IPS-18a (cell line): ENCODE results near the gene ZRANB3.

Experiments
- H3K27ac ChIP-seq: one replicate; pipeline ENCODE4 v1.5.1; 2013; ENCODE audit warnings: low read length
- H3K27me3 ChIP-seq: one replicate; pipeline ENCODE4 v1.6.1; 2013; ENCODE audit warnings: mild to moderate bottlenecking, low read length; ENCODE audit not compliant: control insufficient read depth, insufficient read depth
- H3K36me3 ChIP-seq: one replicate; pipeline ENCODE4 v1.6.1; 2013; ENCODE audit warnings: low read depth, low read length; ENCODE audit not compliant: control insufficient read depth
- H3K4me1 ChIP-seq: one replicate; pipeline ENCODE4 v1.6.1; 2013; ENCODE audit warnings: low read depth, low read length; ENCODE audit not compliant: control insufficient read depth
- H3K4me3 ChIP-seq: one replicate; pipeline ENCODE4 v1.5.1; 2013; ENCODE audit warnings: low read length
- H3K9ac ChIP-seq: one replicate; pipeline ENCODE4 v1.6.1; 2013; ENCODE audit warnings: mild to moderate bottlenecking, low read length, moderate library complexity
- H3K9me3 ChIP-seq: one replicate; pipeline ENCODE4 v1.6.1; 2013; ENCODE audit warnings: low read depth, low read length; ENCODE audit not compliant: control insufficient read depth

The ZRANB3 gene

GRCh38 chr2:135198481-135198880, 332.5 kb downstream of the ZRANB3 start:
- Histone ChIP-seq H3K27ac (no peak overlapping the region), H3K36me3 (no peaks in the 10 kb centered on the region), H3K9ac (no peak overlapping the region), H3K27me3 (no peaks in the 10 kb centered on the region), H3K4me3 (no peak overlapping the region), H3K4me1 (no peaks in the 10 kb centered on the region), H3K9me3 (no peaks in the 10 kb centered on the region)

GRCh38 chr2:135190799-135191198, 340.2 kb downstream of the ZRANB3 start:
- H3K4me3 ChIP-seq = no peak overlapping the region
- no peaks in the 10 kb centered on the region for H3K9me3 ChIP-seq
- no peaks in the 10 kb centered on the region for H3K4me1 ChIP-seq
- H3K9ac ChIP-seq = no peak overlapping the region
- no peak overlapping the region for H3K27ac ChIP-seq
- no peaks in the 10 kb centered on the region for H3K27me3 ChIP-seq
- H3K36me3 ChIP-seq = no peaks in the 10 kb centered on the region

GRCh38 chr2:135189148-135189547, 341.9 kb downstream of the ZRANB3 start:
- no peak overlapping the region for H3K9ac ChIP-seq
- H3K9me3 ChIP-seq = no peaks in the 10 kb centered on the region
- H3K27me3 ChIP-seq = no peaks in the 10 kb centered on the region
- H3K4me3 ChIP-seq = no peak overlapping the region
- no peak overlapping the region for H3K27ac ChIP-seq
- H3K4me1 ChIP-seq = no peaks in the 10 kb centered on the region
- H3K36me3 ChIP-seq = no peaks in the 10 kb centered on the region

GRCh38 chr2:135187270-135187669, 343.7 kb downstream of the ZRANB3 start:
- Histone ChIP-seq H3K27ac (no peak overlapping the region), H3K9ac (no peak overlapping the region), H3K36me3 (no peaks in the 10 kb centered on the region), H3K4me1 (peaks cover 4% of the 10 kb centered on the region), H3K27me3 (no peaks in the 10 kb centered on the region), H3K4me3 (no peak overlapping the region), H3K9me3 (no peaks in the 10 kb centered on the region)

GRCh38 chr2:135186054-135186453, 345.0 kb downstream of the ZRANB3 start:
- Histone ChIP-seq H3K27ac (no peak overlapping the region), H3K27me3 (no peaks in the 10 kb centered on the region), H3K9ac (no peak overlapping the region), H3K4me1 (peaks cover 12% of the 10 kb centered on the region), H3K36me3 (no peaks in the 10 kb centered on the region), H3K9me3 (no peaks in the 10 kb centered on the region), H3K4me3 (no peak overlapping the region)

- H3K4me1 ChIP-seq = peaks cover 12% of the 10 kb centered on the region
- no peak overlapping the region for H3K9ac ChIP-seq
Observed at GRCh38 chr2:135183822-135184221, 347.2 kb downstream of the ZRANB3 start.

GRCh38 chr2:135182601-135183000, 348.4 kb downstream of the ZRANB3 start:
- H3K27ac ChIP-seq = no peak overlapping the region
- H3K27me3 ChIP-seq = no peaks in the 10 kb centered on the region
- no peak overlapping the region for H3K9ac ChIP-seq
- H3K4me1 ChIP-seq = peaks cover 12% of the 10 kb centered on the region
- H3K36me3 ChIP-seq = no peaks in the 10 kb centered on the region
- no peaks in the 10 kb centered on the region for H3K9me3 ChIP-seq
- H3K4me3 ChIP-seq = no peak overlapping the region

More at GRCh38 chr2:135183822-135184221, 347.2 kb downstream of the ZRANB3 start:
- no peaks in the 10 kb centered on the region for H3K9me3 ChIP-seq
- H3K27ac ChIP-seq = no peak overlapping the region
- H3K36me3 ChIP-seq = no peaks in the 10 kb centered on the region
- no peak overlapping the region for H3K4me3 ChIP-seq
- H3K27me3 ChIP-seq = no peaks in the 10 kb centered on the region

- Histone ChIP-seq H3K4me1 (peaks cover 12% of the 10 kb centered on the region), H3K9me3 (no peaks in the 10 kb centered on the region), H3K27ac (no peak overlapping the region), H3K4me3 (no peak overlapping the region), H3K36me3 (no peaks in the 10 kb centered on the region), H3K27me3 (no peaks in the 10 kb centered on the region), H3K9ac (no peak overlapping the region)
Observed at GRCh38 chr2:135182190-135182589, 348.8 kb downstream of the ZRANB3 start.

- no peak overlapping the region for H3K27ac ChIP-seq
- peaks cover 12% of the 10 kb centered on the region for H3K4me1 ChIP-seq
- H3K27me3 ChIP-seq = no peaks in the 10 kb centered on the region
- H3K9ac ChIP-seq = no peak overlapping the region
- no peak overlapping the region for H3K4me3 ChIP-seq
- no peaks in the 10 kb centered on the region for H3K9me3 ChIP-seq
- H3K36me3 ChIP-seq = no peaks in the 10 kb centered on the region
Observed at GRCh38 chr2:135179689-135180088, 351.3 kb downstream of the ZRANB3 start.

- Histone ChIP-seq H3K4me1 (no peaks in the 10 kb centered on the region), H3K36me3 (peaks cover 6% of the 10 kb centered on the region), H3K27me3 (no peaks in the 10 kb centered on the region), H3K9me3 (no peaks in the 10 kb centered on the region), H3K9ac (no peak overlapping the region), H3K27ac (no peak overlapping the region), H3K4me3 (no peak overlapping the region)
Observed at GRCh38 chr2:135175177-135175576, 355.8 kb downstream of the ZRANB3 start.

GRCh38 chr2:135174810-135175093, 356.3 kb downstream of the ZRANB3 start:
- H3K4me1 ChIP-seq = no peaks in the 10 kb centered on the region
- H3K4me3 ChIP-seq = no peak overlapping the region
- no peaks in the 10 kb centered on the region for H3K27me3 ChIP-seq
- H3K36me3 ChIP-seq = peaks cover 9% of the 10 kb centered on the region
- no peak overlapping the region for H3K9ac ChIP-seq
- no peaks in the 10 kb centered on the region for H3K9me3 ChIP-seq
- H3K27ac ChIP-seq = no peak overlapping the region

GRCh38 chr2:135174049-135174809, 356.8 kb downstream of the ZRANB3 start:
- H3K27me3 ChIP-seq = no peaks in the 10 kb centered on the region
- H3K9ac ChIP-seq = no peak overlapping the region
- peaks cover 14% of the 10 kb centered on the region for H3K36me3 ChIP-seq
- no peak overlapping the region for H3K4me3 ChIP-seq
- H3K27ac ChIP-seq = no peak overlapping the region
- no peaks in the 10 kb centered on the region for H3K4me1 ChIP-seq
- H3K9me3 ChIP-seq = no peaks in the 10 kb centered on the region
